WI38 (cell line): ENCODE measurements around the gene ANK2.

ENCODE experiments used
- H3K4me3 ChIP-seq: 2 replicates; pipeline ENCODE4 v1.5.1; 2011; ENCODE audit warnings: low read depth, mild to moderate bottlenecking, control low read depth, low read length
- CTCF ChIP-seq: IDR thresholded peaks from 2 replicates; pipeline ENCODE4 v1.5.1; 2012; ENCODE audit warnings: low read depth, mild to moderate bottlenecking, control low read depth, low read length

The ANK2 gene

GRCh38 chr4:113083346-113083745, 33.9 kb downstream of the ANK2 start:
- H3K4me3 ChIP-seq, result no peak overlapping the region
- TF ChIP-seq CTCF, result no peak

- no peak for TF ChIP-seq CTCF
- no peak overlapping the region for H3K4me3 ChIP-seq
These were observed 36.8 kb downstream of the ANK2 start for GRCh38 chr4:113086172-113086695.

GRCh38 chr4:113088050-113088449, 38.6 kb downstream of the ANK2 start:
- H3K4me3 ChIP-seq, result no peak overlapping the region
- TF ChIP-seq CTCF, result no peak

GRCh38 chr4:113090954-113091353, 41.5 kb downstream of the ANK2 start:
- no peak overlapping the region for H3K4me3 ChIP-seq
- TF ChIP-seq CTCF, result no peak

- H3K4me3 ChIP-seq, result no peak overlapping the region
- no peak for TF ChIP-seq CTCF
These were observed 44.9 kb downstream of the ANK2 start for GRCh38 chr4:113094331-113094730.

GRCh38 chr4:113094802-113095201, 45.3 kb downstream of the ANK2 start:
- peak; percentile 33; the same call in 1 of the 2 replicates for TF ChIP-seq CTCF
- no peak overlapping the region for H3K4me3 ChIP-seq

- no peak overlapping the region for H3K4me3 ChIP-seq
- TF ChIP-seq CTCF, result no peak
These were observed 52.2 kb downstream of the ANK2 start for GRCh38 chr4:113101669-113102068.
